HepG2 (cell line): Measurements from ENCODE around the gene OGT. TPM values are rescaled to one million over a fixed set of nuclear protein-coding genes. Genes with fewer than 3 reads are reported as not detected.

Source experiments
- ATAC-seq: fragments of 200-7000 bp; cut with Tn5 transposase; 3 replicates; pipeline ENCODE4 v1.9.1; 2020; ENCODE audit warnings: mild to moderate bottlenecking, moderate library complexity
- BruUV-seq: library from RNA; stranded (reverse); fragments of 400-500 nt; replicated peaks from 2 replicates; lab custom pipeline; 2021; lab: Mats Ljungman, UMichigan
- CTCF ChIA-PET: fragments of 300-600 bp; formaldehyde crosslinking; extraction: SDS; loops from one replicate; lab custom pipeline; 2021; ENCODE audit warnings: low total read pairs, inconsistent platforms, low intra/inter-chr PET ratio; lab: Yijun Ruan, JAX
- POLR2A ChIA-PET: fragments of 350-600 bp; sonication (Branson Sonifier 250); formaldehyde crosslinking; loops from one replicate; lab custom pipeline; 2020; ENCODE audit warnings: antibody characterized with exemption, inconsistent platforms; lab: Yijun Ruan, JAX
- DNase-seq: peaks from one replicate; pipeline ENCODE4 v3.0.0-alpha.2; 2015; ENCODE audit warnings: low spot score
- FAIRE-seq: peaks from 3 replicates; lab custom pipeline; 2011; peaks lifted over from hg19 to GRCh38; lab: Jason Lieb, UNC
- H2AFZ ChIP-seq: one replicate; pipeline ENCODE4 v1.6.1; 2011; ENCODE audit warnings: low read length, inconsistent platforms
- H3K27ac ChIP-seq: fragments of 300-600 bp; 3 replicates; pipeline ENCODE4 v1.8.0; 2011; ENCODE audit warnings: mixed run types, mild to moderate bottlenecking, mixed read lengths, low read length, inconsistent platforms; ENCODE audit not compliant: insufficient read depth; ENCODE audit errors: extremely low read length
- H3K27me3 ChIP-seq, 2 experiments: fragments of 200-600 bp in 1 of 2; 2 replicates in 1 of 2; 3 replicates in 1 of 2; pipeline versions ENCODE4 v1.6.0 to v1.8.0; 2011; ENCODE audit warnings: low read length in 2 of 2, mild to moderate bottlenecking in 2 of 2, moderate library complexity in 2 of 2, inconsistent platforms in 1 of 2; ENCODE audit not compliant: insufficient read depth in 2 of 2, control insufficient read depth in 1 of 2
- H3K36me3 ChIP-seq, 2 experiments: fragments of 200-600 bp in 1 of 2; replicated peaks in 1 of 2; 2 replicates in 1 of 2; 3 replicates in 1 of 2; pipeline versions ENCODE4 v1.5.1 to v1.8.0; 2011; ENCODE audit warnings: low read length in 2 of 2, inconsistent platforms in 1 of 2; ENCODE audit not compliant: insufficient read depth in 2 of 2, control insufficient read depth in 1 of 2
- H3K4me1 ChIP-seq: 2 replicates; pipeline ENCODE4 v1.5.1; 2012; ENCODE audit warnings: low read length, inconsistent platforms; ENCODE audit not compliant: insufficient read depth
- H3K4me2 ChIP-seq: 2 replicates; pipeline ENCODE4 v1.6.0; 2011; ENCODE audit warnings: low read depth, low read length, inconsistent platforms
- H3K4me3 ChIP-seq, 3 experiments: fragments of 200-600 bp in 1 of 3; sonication (generic), shearing (Covaris generic) in 1 of 3; replicated peaks in 1 of 3; 2 replicates each; pipeline ENCODE4 v1.5.1; 2011 to 2016; ENCODE audit warnings: low read length in 3 of 3, inconsistent platforms in 2 of 3, low read depth in 2 of 3, mild to moderate bottlenecking in 2 of 3, control low read depth in 1 of 3, mixed read lengths in 1 of 3; ENCODE audit not compliant: insufficient read depth in 1 of 3
- H3K79me2 ChIP-seq: one replicate; pipeline ENCODE4 v1.6.1; 2011; ENCODE audit warnings: low read length, inconsistent platforms; ENCODE audit not compliant: insufficient read depth
- H3K9ac ChIP-seq: 2 replicates; pipeline ENCODE4 v1.6.0; 2011; ENCODE audit warnings: mild to moderate bottlenecking, low read depth, low read length, inconsistent platforms; ENCODE audit not compliant: insufficient read depth
- H3K9me3 ChIP-seq: 2 replicates; pipeline ENCODE4 v1.5.1; 2012; ENCODE audit warnings: mild to moderate bottlenecking, low read length
- H4K20me1 ChIP-seq: 2 replicates; pipeline ENCODE4 v1.6.0; 2011; ENCODE audit warnings: inconsistent platforms, mild to moderate bottlenecking, low read length, moderate library complexity; ENCODE audit not compliant: insufficient read depth
- ATF5 ChIP-seq: sonication (generic); formaldehyde crosslinking; IDR thresholded peaks from 2 replicates; pipeline ENCODE4 v1.4.0; 2020; ENCODE audit warnings: mild to moderate bottlenecking, low read depth, missing genetic modification reagents
- GTF2F1 ChIP-seq: fragments of 150-350 bp; IDR thresholded peaks from 2 replicates; pipeline ENCODE4 v1.6.1; 2014; ENCODE audit warnings: low read length
- KDM4B ChIP-seq: sonication (generic); formaldehyde crosslinking; IDR thresholded peaks from 2 replicates; pipeline ENCODE4 v1.4.0; 2020; ENCODE audit warnings: missing genetic modification reagents
- LRRFIP1 ChIP-seq: sonication (generic); formaldehyde crosslinking; conservative IDR thresholded peaks from 2 replicates; pipeline ENCODE4 v1.4.0; 2020; ENCODE audit warnings: missing genetic modification reagents
- TBP ChIP-seq: sonication (generic); formaldehyde crosslinking; IDR thresholded peaks from 2 replicates; pipeline ENCODE4 v1.5.0; 2020; ENCODE audit warnings: missing genetic modification reagents
- THAP7 ChIP-seq: sonication (generic); formaldehyde crosslinking; IDR thresholded peaks from 2 replicates; pipeline ENCODE4 v1.8.1; 2023; ENCODE audit warnings: mild to moderate bottlenecking, missing genetic modification reagents
- U2AF2 ChIP-seq: fragments of 200-400 bp; formaldehyde crosslinking; IDR thresholded peaks from 2 replicates; pipeline ENCODE4 v1.6.1; 2017; ENCODE audit warnings: low read depth, mild to moderate bottlenecking, low read length
- ZFAT ChIP-seq: sonication (generic); formaldehyde crosslinking; conservative IDR thresholded peaks from 2 replicates; pipeline ENCODE4 v1.8.1; 2023; ENCODE audit warnings: missing genetic modification reagents, inconsistent platforms
- ZNF296 ChIP-seq: sonication (generic); formaldehyde crosslinking; conservative IDR thresholded peaks from 2 replicates; pipeline ENCODE4 v1.5.0; 2020; ENCODE audit warnings: mild to moderate bottlenecking, missing genetic modification reagents
- ZNF430 ChIP-seq: sonication (generic); formaldehyde crosslinking; IDR thresholded peaks from 2 replicates; pipeline ENCODE4 v1.9.0; 2021; ENCODE audit warnings: mild to moderate bottlenecking, missing genetic modification reagents
- ZNF557 ChIP-seq: sonication (generic); formaldehyde crosslinking; IDR thresholded peaks from 2 replicates; pipeline ENCODE4 v1.4.0; 2020; ENCODE audit warnings: missing genetic modification reagents
- ZNF790 ChIP-seq: sonication (generic); formaldehyde crosslinking; IDR thresholded peaks from 2 replicates; pipeline ENCODE4 v1.8.0; 2022; ENCODE audit warnings: missing genetic modification reagents, mild to moderate bottlenecking, borderline replicate concordance
- ZNF792 ChIP-seq: IDR thresholded peaks from 2 replicates; pipeline ENCODE4 v1.6.1; 2016
- ZSCAN5A ChIP-seq: sonication (generic); formaldehyde crosslinking; IDR thresholded peaks from 2 replicates; pipeline ENCODE4 v1.8.0; 2022; ENCODE audit warnings: mild to moderate bottlenecking, missing genetic modification reagents, borderline replicate concordance
- WGBS: methylation state at CpG from one replicate; pipeline ENCODE4 v1.1.6; 2017; ENCODE audit warnings: low lambda C conversion rate; 5-methylcytosine and 5-hydroxymethylcytosine counted together
- in situ Hi-C: cut with HindIII; loops from 2 replicates; pipeline ENCODE4 v1.10.0; 2017; ENCODE audit warnings: low pct_unique_long_range_greater_than_20kb; ENCODE audit not compliant: extremely low pct_ligation_motif_present
- intact Hi-C: fragments of 100-400 bp; cut with micrococcal nuclease; formaldehyde crosslinking; loops from one replicate; pipeline ENCODE4 v1.10.0; 2022; ENCODE audit not compliant: unreplicated experiment
- polyA plus RNA-seq, 8 experiments: library from polyadenylated mRNA; depleted of rRNA in 3 of 8; stranded (reverse) in 7 of 8; unstranded in 1 of 8; fragments of >200 nt; fragmentation: Illumina TruSeq in 4 of 8; extraction: Trizol in 4 of 8; gene quantifications; 2 replicates each; pipeline versions ENCODE4 v1.2.1 to v1.2.3, GENCODE V29; 2011 to 2016; ENCODE audit warnings: low read depth in 4 of 8, missing spikeins in 1 of 8, mixed read lengths in 1 of 8; ENCODE audit not compliant: insufficient read depth in 1 of 8
- total RNA-seq, 5 experiments: library from RNA; depleted of rRNA; stranded (reverse); fragments of >200 nt; fragmentation: Illumina TruSeq; extraction: Trizol; gene quantifications; 2 replicates each; pipeline ENCODE4 v1.2.3, GENCODE V29; 2016; ENCODE audit warnings: low read depth in 1 of 5

The OGT gene
- total and polyA plus RNA-seq, 2 of the 13 experiments (the other 11 are each of a cell fraction or from before 2014, with no cell fraction given) = 71.7 to 463 TPM

GRCh38 chrX:71606536-71607216 is 73.8 kb downstream of the OGT start:
- TF ChIP-seq ZNF557 (CRISPR knock-in tag) (no peak), ATF5 (no peak), GTF2F1 (no peak), ZNF792 (CRISPR knock-in tag) (no peak), ZSCAN5A (CRISPR knock-in tag) (no peak), TBP (CRISPR knock-in tag) (no peak), U2AF2 (no peak), ZNF430 (CRISPR knock-in tag) (no peak), ZNF790 (CRISPR knock-in tag) (no peak), LRRFIP1 (CRISPR knock-in tag) (no peak), ZNF296 (CRISPR knock-in tag) (no peak), THAP7 (no peak), ZFAT (CRISPR knock-in tag) (no peak), KDM4B (CRISPR knock-in tag) (no peak)
- ChIA-PET CTCF (no interaction called here), POLR2A (no interaction called here)
- DNase-seq (no peak), FAIRE-seq (no peak), ATAC-seq (no peak)
- in situ Hi-C loops = no loop called here
- WGBS = 75% methylated on average over 6 of the region's 9 CpGs
- H3K4me2 ChIP-seq = no peak overlapping the region
- H3K27me3 ChIP-seq = no peaks in the 10 kb centered on the region
- BruUV-seq = no TSS peak
- no peak overlapping the region for H3K4me3 ChIP-seq
- H3K36me3 ChIP-seq = no peaks in the 10 kb centered on the region
- no peaks in the 10 kb centered on the region for H3K9me3 ChIP-seq
- H3K79me2 ChIP-seq = no peaks in the 10 kb centered on the region
- H3K27ac ChIP-seq = no peak overlapping the region
- H2AFZ ChIP-seq = no peak overlapping the region
- no peak overlapping the region for H3K9ac ChIP-seq
- no peaks in the 10 kb centered on the region for H4K20me1 ChIP-seq
- intact Hi-C loops = no loop called here
- H3K4me1 ChIP-seq = no peaks in the 10 kb centered on the region
